GM18907 (cell line): ENCODE results near the gene ATXN7L1.
A peak's percentile ranks its signal among the peaks of the same experiment; 100 is the strongest.

Experiments
- ATAC-seq: cut with Tn5 transposase; IDR thresholded peaks from one replicate; pipeline ENCODE4 v1.9.1; 2021; ENCODE audit warnings: mild to moderate bottlenecking, moderate library complexity; ENCODE audit not compliant: unreplicated experiment

ATXN7L1 gene

DNA sequence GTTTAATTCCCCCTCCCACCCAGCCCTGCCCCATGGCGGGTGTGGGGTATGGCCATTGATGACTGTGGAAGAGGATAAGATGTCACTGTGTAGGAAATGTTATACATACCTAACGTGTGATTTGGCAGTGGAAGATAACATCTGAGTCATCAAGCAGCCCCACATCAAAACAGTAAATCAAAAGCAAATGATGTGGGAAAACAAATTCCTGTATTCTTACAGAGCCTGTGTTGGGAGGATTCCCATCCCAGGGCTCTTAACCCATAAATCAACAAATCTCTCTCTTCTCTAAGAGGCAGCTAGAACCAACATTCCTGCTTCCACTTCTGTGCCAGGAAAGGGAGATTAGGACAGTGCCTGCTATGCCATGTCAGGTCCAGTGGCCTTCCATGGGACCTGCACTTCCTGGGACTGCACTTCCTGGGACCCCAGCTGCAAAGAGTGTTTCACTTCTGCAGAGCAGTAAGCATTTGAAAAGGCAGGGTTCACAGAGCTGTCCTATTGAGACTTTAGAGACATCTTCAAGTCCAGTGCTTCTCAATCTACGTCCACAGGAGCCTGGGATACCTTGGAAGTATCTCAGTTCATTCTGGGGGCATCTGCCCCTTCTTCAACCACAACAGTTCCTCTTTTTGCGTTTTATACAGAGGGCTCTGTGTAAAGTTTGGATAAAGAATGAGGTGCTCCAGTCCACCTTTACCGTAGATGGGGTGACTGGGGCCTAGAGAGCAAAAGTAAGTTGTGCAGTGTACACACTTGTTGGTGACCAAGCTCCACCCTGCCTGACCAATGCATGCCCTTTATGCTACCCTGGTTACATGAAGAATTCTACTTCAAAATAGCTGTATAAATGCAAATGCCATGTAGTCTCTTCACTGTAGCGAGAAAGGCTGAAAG, 45.7 kb downstream of the ATXN7L1 start:
- no peak for ATAC-seq

DNA sequence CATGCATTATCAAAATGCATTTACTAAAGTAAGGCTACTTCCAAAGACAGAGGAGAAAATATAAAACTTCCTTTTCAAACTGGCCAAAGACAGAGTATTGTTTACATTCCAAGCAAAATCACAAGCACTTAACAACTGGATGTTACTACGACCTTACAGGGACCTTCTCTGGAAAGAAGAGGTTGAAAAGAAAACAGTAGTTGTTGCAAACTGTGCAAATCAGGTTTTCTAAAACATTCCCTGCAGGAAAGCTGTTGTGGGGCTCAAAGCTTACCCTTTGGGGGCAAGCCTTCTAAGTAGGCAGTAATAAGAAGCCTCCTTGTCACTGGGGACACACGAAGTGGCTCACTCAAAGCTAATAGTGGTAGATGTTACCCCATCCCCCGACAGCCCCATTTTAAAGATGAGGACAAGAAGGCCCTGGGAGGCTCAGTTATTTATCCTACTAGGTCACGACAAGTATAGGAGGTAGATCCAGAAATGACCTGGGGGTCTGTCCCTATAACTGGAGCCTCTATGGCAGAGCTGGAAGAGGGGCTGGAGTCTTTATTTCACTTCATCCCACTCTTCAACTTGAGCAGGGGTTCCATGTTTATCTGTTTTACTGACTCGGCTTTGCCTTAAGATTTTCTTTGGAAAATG, 46.6 kb downstream of the ATXN7L1 start:
- ATAC-seq, result no peak

DNA sequence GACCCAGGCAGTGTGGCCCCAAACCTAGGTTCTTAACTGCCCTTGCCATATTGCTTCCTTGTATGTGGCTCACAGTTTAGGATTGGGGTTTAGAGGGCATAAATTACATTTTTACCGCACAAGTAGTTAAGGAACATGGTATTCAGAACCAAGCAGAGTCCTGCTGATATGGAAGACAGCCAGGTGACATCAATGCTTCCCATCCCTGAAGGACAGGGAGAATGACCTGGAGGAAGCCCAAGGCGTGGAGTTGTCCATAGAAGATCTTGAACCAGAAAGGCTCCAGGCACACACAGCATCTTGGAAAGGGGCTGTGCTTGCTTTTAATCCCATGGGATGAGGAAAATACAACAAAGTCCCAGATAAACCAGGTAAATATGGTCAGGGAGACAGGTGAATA, 48.3 kb downstream of the ATXN7L1 start:
- ATAC-seq, result no peak

DNA sequence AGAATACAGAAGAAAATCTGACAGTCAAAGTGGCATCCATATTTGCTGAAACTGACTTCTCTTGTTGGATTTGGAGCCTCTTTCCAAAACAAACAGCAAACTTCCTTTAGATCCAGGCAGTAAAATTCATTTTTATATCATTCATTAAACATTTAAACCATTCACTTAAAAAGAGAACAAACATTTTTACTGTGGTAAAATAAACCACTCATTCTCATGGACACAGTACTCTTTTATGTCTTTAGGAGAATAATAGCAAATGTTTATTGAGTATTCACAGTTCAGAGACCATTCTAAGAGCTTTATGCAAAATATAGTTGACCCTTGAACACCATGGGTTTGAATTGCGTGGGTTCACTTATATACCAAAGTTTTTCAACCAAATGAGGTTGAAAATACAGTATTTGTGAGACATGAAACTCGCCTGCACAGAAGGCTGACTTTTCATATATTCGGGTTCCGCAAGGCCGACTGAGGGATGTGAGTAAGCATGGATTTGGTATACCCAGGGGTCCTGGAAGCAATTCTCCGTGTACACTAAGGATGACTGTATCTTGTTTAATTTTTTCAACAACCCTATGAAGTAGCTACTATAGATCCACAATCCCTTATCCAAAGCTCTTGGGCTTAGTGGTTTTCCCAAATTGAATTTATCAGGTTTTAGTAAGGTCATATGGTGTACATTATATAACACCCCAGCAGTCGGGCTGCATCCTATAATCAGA, 49.1 kb downstream of the ATXN7L1 start:
- no peak for ATAC-seq

DNA sequence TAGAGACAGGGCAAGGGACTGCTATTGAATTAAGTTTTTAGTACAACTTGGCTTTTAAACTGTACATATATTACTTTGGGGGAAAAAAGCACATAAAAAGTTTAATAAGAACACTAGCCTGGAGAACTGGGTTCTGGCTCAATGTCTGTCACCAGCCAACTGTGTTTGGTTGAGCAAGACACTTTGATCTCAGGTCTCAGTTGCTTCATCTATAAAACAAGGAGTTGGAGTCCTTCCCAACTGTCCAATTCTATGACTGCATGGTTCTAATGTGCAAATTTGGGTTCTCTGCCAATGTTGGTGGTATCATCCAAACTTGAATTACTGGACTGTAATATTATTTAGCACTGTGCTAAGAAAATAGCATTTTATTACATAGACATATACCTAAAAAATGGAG, 50.3 kb downstream of the ATXN7L1 start:
- ATAC-seq, result no peak

DNA sequence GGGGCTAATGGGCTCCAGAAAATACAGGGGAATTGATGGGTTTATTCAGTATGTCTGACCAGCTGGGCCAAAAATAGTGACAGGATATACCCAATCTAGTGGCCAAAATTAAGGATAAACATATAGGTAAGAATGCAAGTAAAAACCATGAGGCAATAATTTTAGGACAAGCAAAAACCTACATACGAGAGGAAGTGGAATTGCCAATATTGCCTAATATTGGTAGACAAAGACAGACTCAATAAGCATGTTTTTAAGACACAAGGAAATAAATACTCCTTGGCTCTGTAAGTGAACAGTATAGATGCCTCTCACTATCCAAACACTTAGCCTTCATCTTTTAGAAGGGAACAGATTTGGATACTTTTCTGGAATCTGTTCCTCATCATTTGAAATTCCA, 51.0 kb downstream of the ATXN7L1 start:
- ATAC-seq, result no peak

DNA sequence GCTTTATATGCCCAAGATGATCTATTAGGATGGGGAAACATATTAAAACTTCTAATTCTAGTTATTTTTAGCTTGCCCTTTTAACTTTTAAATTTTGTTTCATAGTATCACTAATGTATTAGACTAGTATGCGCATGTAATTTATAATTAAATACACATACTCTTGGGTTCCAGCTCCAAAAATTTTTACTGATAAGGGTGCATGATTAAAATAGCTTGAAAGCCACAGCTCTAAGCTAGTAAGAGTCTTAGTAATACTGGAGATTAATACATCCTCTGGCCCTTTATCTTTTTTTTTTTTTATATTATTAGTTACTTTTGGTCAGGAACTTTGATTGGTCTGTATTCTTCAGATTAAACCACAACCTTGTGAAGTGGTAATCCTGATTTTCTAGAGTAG, 53.6 kb downstream of the ATXN7L1 start:
- no peak for ATAC-seq

DNA sequence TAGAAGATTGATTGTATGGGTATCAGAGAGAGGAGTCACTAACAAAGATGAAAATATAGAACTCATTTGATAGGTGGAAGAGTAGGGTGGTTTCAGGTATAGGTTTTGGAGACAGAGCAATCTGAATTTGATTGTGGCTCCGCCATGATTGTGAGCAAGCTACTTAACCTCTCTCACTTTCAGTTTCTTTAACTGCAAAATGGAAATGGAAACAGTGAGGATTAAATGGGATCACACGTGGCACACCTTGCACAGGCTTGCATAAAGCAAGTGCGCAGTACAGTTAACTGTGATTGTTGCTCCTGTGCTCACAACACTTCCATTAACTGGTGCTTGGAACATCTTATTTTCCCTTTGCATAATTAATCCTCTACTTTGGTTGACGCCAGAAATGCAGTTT, 54.9 kb downstream of the ATXN7L1 start:
- ATAC-seq, result no peak

DNA sequence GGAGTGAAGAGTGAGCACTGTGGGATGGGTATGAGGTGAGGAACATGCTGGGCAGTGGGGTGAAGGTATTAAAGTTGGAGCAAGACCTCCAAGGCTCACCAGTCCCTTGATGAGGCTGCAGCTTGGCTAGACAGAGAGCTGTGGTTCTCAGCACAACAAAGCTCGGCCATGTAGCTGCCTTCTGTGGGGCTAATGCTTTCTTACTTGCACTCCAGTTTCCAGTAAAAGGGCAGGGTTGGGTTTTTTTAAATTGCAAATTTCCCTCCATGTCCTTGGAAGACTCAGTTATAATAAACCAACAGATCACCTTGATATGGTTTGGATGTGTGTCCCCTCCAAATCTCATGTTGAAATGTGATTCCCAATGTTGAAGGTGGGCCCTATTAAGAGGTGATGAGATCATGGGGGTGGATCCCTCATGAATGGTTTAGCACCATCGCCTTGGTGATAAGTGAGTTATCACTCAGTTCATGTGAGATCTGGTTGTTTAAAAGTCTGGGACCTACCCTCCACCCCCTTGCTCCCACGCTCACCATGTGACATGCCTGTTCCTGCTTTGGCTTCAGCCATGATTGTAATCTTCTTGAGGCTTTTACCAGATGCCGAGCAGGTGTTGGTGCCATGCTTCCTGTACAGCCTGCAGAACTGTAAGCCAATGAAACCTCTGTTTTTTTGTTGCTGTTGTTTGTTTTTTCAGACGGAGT, 55.9 kb downstream of the ATXN7L1 start:
- no peak for ATAC-seq

DNA sequence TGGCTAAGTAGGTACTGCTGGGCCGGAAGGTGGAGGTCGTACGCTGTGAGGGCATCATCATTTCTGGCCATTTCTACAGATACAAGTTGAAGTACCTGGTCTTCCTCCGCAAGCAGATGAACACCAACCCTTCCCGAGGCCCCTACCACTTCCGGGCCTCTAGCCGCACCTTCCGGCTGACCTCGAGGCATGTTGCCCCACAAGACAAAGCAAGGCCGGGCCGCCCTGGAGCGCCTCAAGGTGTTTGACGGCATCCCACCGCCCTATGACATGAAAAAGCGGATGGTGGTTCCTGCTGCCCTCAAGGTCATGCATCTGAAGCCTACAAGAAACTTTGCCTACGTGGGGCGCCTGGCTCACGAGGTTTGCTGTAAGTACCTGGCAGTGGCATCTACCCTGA, 56.8 kb downstream of the ATXN7L1 start:
- no peak for ATAC-seq

DNA sequence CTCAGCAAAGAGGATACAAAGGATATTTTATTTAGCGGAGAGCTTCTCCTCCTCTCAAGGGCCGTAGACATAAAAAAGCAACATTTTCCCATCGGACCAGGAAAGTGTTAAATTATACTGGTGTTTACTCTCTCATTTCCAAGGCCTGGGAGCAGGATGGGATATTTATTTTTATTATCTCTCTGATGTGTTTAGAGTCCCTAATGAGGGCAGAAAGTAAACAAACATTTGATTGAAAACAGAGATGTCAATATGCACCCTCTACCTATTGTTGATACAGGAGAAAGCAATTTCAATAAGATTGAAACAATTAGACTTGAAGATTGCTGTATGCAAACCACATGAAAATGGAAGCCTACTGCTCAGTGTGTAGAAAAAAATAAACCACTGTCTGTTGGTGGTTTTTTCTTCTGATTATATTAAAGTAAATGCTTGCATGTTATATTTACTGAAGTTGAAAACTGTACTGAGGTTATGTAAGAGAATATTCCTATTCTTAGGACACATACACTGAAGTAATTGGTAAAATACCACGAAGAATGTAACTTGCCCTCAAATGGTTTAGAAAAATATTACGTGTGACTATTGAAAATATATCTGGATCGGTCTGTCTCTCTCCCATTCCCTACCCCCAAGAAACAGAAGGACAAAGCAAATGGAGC, 59.3 kb downstream of the ATXN7L1 start:
- ATAC-seq, result no peak

DNA sequence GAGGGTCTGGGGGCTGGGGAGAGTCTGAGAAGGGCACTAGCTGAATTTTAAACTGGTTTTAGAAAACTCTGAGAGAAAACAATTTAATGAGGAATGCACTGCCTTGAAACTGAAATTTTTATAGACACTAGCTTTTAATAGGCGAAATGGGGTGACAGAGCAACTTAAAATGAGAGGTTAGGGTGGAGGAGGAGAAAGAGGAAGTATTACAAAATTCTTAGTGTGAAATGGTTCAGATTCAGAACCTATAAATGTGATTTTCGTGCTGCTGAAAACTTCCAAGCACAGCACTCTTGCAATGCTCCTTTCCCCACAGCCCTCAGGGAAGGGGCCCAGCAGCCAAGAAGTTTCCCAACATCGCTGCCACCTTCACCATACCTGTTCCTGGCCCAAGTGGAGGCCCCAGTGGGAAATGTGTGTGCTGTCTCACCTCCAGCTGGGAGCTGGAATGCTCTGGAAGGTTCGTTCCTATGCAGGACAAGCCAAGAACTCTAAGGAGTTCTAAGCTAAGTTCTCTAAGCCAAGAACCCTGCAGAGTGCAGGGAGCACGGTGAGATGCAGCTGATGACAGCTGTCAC, 60.0 kb downstream of the ATXN7L1 start:
- ATAC-seq, result no peak

DNA sequence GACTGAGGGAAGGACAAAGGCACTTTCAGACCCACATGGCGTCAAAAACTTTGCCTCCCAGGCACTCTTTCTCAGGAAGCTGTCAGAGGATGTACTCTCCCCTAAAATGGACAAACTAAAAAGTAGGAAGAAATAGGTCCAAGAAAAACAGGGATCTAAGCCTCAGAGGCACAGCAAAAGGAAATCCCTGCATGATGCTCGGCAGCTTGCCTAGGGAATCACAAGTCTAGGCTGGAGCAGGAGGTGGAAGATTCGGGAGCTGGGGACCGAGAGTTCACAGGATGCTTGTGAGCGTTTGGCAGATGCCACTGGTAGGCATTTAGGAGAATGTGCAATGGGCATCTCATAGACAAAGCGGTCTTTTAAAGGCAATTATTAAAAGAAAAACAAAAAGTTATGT, 60.8 kb downstream of the ATXN7L1 start:
- ATAC-seq, result no peak

DNA sequence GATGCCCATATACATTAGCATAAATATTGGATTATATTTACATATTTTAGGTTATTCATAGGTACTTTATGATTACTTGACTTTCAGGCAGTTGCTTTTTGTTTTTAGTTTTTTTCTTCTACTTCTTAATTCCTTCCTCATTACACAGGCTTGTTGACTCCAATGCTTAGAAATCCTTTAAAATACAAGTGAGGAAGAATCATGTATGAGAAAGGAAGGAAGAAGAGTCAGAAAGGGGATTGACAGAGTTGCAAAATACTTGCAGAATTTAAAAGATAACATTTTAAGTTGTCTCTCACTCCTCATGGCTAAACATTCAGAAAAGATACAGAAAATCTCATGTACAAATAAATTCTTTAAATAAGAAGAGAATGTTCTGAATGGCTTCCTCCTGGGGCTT, 61.9 kb downstream of the ATXN7L1 start:
- no peak for ATAC-seq

DNA sequence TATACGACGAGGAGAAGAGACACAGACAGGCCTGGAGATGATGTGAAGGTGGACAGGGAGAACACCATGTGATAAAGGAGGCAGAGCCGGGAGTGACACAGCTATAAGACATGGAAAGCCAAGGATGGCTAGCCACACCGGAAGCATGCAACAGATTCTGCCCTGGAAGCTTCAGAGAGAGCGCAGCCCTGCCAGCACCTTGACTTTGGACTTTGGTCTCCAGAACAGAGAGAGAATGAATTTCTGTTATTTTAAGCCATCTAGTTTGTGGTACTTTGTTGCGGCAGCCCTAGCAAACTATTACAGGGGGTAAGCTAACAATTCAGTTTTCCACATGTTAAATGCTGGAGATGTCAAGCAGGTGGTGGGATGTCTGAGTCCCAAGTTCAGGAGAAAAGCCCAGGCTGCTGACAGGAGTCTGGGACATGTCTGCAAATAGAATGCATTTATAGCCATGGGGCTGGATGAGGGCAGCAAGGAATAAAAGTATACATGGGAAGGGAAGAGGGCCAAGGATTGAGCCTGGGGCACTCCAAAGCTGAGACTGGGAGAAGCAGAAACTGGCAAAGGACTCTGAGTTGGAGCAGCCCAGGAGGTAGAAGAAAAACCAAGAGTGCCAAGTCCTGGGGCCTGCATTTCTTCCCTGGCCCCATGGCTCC, 65.1 kb downstream of the ATXN7L1 start:
- no peak for ATAC-seq

DNA sequence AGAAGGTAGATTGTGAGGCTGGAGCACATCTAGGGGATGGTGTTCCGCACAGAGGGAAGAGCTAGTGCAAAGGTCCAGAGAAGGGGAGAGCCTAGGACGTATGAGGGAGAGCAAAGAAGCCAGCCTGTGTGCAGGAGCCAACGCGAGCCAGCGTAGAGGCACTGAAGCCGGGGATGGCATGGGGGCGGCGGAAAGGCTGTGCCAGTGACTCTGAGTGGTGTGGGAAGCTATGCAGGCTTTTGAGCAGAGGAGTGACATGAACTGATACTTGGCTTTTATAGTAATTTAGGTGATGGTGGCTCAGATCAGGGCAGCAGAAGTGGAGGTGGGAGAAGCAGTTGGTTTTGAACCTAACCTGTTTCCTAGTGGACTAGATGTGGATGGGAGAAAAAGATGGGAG, 65.8 kb downstream of the ATXN7L1 start:
- no peak for ATAC-seq

DNA sequence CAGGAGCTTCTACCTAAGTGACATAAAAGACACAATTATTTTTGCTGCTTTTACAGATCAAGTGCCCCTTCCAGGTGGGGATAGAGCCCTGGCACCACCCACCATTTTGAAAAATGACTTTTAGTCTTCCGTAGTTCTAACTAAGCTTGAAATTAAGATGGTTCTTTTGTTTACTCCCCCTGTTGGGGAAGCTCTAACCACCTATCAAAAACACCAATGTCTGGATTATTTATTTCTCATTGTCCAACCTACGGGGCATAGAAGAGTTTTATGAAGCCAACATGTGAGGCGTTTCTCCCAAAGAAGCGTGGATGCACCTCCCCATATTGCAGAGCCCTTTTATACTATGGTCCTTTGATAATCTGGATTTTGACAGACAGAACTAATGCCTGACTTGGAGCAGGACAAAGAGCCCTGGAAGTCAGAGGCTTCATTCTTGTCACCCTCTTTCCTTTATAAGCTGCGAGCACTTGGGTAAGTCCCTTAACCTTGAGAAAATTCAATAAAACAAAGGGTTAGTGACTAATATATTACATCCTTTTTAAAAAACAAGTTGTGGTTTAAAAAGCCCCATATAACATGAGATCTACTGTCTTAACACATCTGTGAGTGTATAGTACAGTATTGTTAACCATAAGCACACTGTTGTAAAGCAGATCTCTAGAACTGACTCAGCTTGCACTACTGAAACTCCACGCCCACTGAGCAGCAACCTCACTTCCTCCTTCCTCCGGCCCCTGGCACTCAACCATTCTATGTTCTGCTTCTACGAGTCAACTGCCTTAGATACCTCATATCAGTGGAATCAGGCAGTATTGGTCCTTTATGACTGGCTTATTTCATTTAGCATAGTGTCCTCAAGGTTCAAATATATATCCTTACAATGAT, 67.5 kb downstream of the ATXN7L1 start:
- ATAC-seq, result peak; percentile 99

DNA sequence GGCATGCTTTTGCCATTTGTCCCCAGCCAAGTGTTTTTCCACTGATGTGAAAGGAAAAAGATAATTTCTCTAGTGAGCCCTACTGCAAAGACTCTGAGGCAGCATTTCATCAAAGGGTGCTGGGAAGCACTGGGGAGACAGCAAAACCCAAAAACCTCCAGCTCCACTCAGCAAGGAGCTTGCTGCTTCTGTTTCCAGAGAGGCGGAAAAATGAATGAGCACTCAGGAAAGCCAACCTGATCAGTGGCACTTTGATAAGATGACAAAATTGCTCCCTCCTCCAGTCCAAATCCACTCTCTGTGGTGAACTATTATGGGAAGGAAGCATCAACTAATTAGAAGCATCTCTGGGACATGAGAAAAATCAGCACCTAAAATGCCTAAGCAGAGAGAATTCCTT, 68.2 kb downstream of the ATXN7L1 start:
- ATAC-seq, result no peak

DNA sequence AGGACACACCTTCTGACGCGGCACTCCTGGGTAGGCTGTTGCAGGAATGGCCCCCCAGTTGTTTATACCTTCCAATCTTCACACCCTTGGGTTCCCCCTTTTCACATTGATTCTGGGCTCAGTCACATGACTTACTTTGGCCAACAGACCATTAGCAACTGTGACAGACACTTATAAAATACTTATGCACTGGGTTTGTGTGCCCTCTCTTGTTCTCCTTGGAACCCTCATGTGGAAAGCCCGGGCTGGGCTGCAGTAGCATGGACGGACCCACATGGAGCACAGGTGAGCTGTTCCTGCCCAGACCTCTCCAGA, 69.0 kb downstream of the ATXN7L1 start:
- ATAC-seq, result no peak
